ENCODE measurements around the gene POU3F1.

The POU3F1 gene

DNA sequence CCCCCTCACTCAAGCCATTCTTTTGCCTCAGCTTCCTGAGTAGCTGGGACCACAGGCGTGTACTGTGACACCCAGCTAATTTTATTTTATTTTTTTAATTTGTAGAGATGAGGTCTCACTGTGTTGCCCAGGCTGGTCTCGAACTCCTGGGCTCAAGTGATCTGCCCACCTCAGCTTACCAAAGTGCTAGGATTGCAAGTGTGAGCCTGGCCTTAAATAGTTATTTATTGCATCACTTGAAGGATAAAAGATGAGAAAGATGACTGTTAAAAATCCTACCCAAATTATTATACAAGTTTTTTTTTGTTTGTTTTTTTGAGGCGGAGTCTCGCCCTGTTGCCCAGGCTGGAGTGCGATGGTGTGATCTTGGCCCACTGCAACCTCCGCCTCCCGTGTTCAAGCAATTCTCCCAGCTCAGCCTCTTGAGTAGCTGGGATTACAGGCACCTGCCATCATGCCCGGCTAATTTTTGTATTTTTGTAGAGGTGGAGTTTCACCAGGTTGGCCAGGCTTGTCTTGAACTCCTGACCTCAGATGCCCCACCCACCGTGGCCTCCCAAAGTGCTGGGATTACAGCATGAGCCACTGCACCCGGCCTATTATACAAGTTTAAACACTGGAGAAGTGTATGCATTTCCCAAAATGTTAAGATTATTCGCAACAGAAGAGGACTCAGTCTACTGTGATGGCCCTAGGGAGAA lies 31.7 kb downstream of the POU3F1 start:
- no peak overlapping the region for H3K27ac ChIP-seq (ENCODE audit: low read length)
- no peak overlapping the region for H3K9ac ChIP-seq (ENCODE audit: low read length)
- peaks cover 14% of the 10 kb centered on the region for H3K4me1 ChIP-seq (ENCODE audit: low read length)
- no peak overlapping the region; the same call in 1 of the 2 replicates for H3K4me2 ChIP-seq (ENCODE audit: low read depth, low read length)
- H3F3A ChIP-seq (ENCODE audit: insufficient read depth, low read length), result peaks cover 7% of the 10 kb centered on the region; the same call in 1 of the 2 replicates
- peaks cover 3% of the 10 kb centered on the region; the same call in 1 of the 2 replicates for H3K36me3 ChIP-seq (replicated peaks; ENCODE audit: insufficient read depth, low read length)
- H3K9me3 ChIP-seq (replicated peaks; ENCODE audit: insufficient read depth, low read length), result no peaks in the 10 kb centered on the region
- peaks cover 60% of the 10 kb centered on the region for H3K79me2 ChIP-seq (ENCODE audit: low read length)
- TF ChIP-seq, protein P1, sequence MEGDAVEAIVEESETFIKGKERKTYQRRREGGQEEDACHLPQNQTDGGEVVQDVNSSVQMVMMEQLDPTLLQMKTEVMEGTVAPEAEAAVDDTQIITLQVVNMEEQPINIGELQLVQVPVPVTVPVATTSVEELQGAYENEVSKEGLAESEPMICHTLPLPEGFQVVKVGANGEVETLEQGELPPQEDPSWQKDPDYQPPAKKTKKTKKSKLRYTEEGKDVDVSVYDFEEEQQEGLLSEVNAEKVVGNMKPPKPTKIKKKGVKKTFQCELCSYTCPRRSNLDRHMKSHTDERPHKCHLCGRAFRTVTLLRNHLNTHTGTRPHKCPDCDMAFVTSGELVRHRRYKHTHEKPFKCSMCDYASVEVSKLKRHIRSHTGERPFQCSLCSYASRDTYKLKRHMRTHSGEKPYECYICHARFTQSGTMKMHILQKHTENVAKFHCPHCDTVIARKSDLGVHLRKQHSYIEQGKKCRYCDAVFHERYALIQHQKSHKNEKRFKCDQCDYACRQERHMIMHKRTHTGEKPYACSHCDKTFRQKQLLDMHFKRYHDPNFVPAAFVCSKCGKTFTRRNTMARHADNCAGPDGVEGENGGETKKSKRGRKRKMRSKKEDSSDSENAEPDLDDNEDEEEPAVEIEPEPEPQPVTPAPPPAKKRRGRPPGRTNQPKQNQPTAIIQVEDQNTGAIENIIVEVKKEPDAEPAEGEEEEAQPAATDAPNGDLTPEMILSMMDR (IDR thresholded peaks at IDR 0.05; ENCODE audit: low read length), result no peak
- TF ChIP-seq EZH2phosphoT487 (IDR thresholded peaks at IDR 0.05; ENCODE audit: low read length) (no peak), EZH2 (optimal IDR thresholded peaks at IDR 0.05; ENCODE audit: low read depth, low read length) (no peak)
- H3K9me2 ChIP-seq (replicated peaks; ENCODE audit: insufficient read depth, low read length), result no peaks in the 10 kb centered on the region
- no peak overlapping the region for H3K4me3 ChIP-seq (ENCODE audit: low read length)
- no peak overlapping the region for H2AFZ ChIP-seq (ENCODE audit: low read length)
- DNase-seq, result no peak
- H4K20me1 ChIP-seq (ENCODE audit: insufficient read depth, low read length), result no peaks in the 10 kb centered on the region
- no peaks in the 10 kb centered on the region for H3K27me3 ChIP-seq (replicated peaks; ENCODE audit: insufficient read depth, low read length)

DNA sequence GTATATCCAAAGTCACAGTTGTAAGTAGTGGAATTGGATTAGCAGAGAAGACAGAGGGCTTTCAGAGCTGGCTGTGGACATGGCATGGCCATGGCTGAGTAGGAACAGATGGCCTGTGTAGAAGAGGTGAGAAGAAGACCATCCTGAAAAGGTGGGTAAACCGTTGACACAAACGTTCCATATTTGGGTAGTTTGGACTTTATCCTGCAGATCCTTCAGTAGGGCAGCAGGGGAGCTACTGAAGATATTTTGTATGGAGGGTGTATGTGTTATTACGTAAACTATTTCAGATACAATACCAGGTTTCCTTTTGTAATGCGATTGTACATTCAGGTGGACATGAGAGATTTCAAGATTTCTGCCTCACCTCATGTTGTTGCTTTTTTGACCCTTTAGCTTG lies 32.4 kb downstream of the POU3F1 start:
- H3K9me3 ChIP-seq (replicated peaks; ENCODE audit: insufficient read depth, low read length), result no peaks in the 10 kb centered on the region
- H3K36me3 ChIP-seq (replicated peaks; ENCODE audit: insufficient read depth, low read length), result no peaks in the 10 kb centered on the region; the same call in 1 of the 2 replicates
- H3K4me2 ChIP-seq (ENCODE audit: low read depth, low read length), result peak overlapping the region; percentile 98
- no peak overlapping the region for H3K4me3 ChIP-seq (ENCODE audit: low read length)
- no peaks in the 10 kb centered on the region for H4K20me1 ChIP-seq (ENCODE audit: insufficient read depth, low read length)
- DNase-seq, result no peak
- H2AFZ ChIP-seq (ENCODE audit: low read length), result no peak overlapping the region
- H3F3A ChIP-seq (ENCODE audit: insufficient read depth, low read length), result peaks cover 7% of the 10 kb centered on the region; the same call in 1 of the 2 replicates
- H3K27ac ChIP-seq (ENCODE audit: low read length), result no peak overlapping the region
- H3K9me2 ChIP-seq (replicated peaks; ENCODE audit: insufficient read depth, low read length), result no peaks in the 10 kb centered on the region
- peaks cover 55% of the 10 kb centered on the region for H3K79me2 ChIP-seq (ENCODE audit: low read length)
- H3K9ac ChIP-seq (ENCODE audit: low read length), result no peak overlapping the region
- TF ChIP-seq EZH2 (optimal IDR thresholded peaks at IDR 0.05; ENCODE audit: low read depth, low read length) (no peak), EZH2phosphoT487 (IDR thresholded peaks at IDR 0.05; ENCODE audit: low read length) (no peak)
- TF ChIP-seq, protein P1 (IDR thresholded peaks at IDR 0.05; ENCODE audit: low read length), result no peak
- H3K27me3 ChIP-seq (replicated peaks; ENCODE audit: insufficient read depth, low read length), result no peaks in the 10 kb centered on the region
- peaks cover 14% of the 10 kb centered on the region for H3K4me1 ChIP-seq (ENCODE audit: low read length)

DNA sequence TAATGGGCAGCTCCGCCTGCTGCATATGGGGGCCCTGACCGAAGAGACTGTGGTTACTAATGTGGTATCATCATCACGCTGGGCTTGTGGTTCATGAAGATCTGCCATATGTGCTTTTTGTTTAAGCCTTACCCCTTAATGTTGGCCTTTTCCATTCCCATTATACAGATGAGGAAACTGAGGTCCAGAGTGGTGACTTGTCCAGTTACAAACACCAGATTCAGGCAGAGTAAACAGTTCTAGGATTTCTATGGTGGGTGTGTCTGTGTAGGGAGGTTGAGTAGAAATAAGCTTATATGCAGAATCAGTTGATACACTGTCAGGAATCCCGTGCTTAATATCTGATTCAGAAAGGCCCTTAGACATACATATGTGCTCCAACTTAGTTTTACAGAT lies 33.4 kb downstream of the POU3F1 start:
- H4K20me1 ChIP-seq (ENCODE audit: insufficient read depth, low read length), result no peaks in the 10 kb centered on the region
- no peaks in the 10 kb centered on the region; the same call in 1 of the 2 replicates for H3K36me3 ChIP-seq (replicated peaks; ENCODE audit: insufficient read depth, low read length)
- peaks cover 14% of the 10 kb centered on the region for H3K4me1 ChIP-seq (ENCODE audit: low read length)
- peaks cover 4% of the 10 kb centered on the region; the same call in 1 of the 2 replicates for H3F3A ChIP-seq (ENCODE audit: insufficient read depth, low read length)
- TF ChIP-seq, protein P1 (IDR thresholded peaks at IDR 0.05; ENCODE audit: low read length), result no peak
- TF ChIP-seq EZH2 (optimal IDR thresholded peaks at IDR 0.05; ENCODE audit: low read depth, low read length) (no peak), EZH2phosphoT487 (IDR thresholded peaks at IDR 0.05; ENCODE audit: low read length) (no peak)
- DNase-seq, result no peak
- H3K27me3 ChIP-seq (replicated peaks; ENCODE audit: insufficient read depth, low read length), result no peaks in the 10 kb centered on the region
- H3K9me2 ChIP-seq (replicated peaks; ENCODE audit: insufficient read depth, low read length), result no peaks in the 10 kb centered on the region
- no peaks in the 10 kb centered on the region for H3K9me3 ChIP-seq (replicated peaks; ENCODE audit: insufficient read depth, low read length)
- peak overlapping the region; percentile 94 for H3K9ac ChIP-seq (ENCODE audit: low read length)
- peak overlapping the region; percentile 75; the same call in 1 of the 2 replicates for H3K27ac ChIP-seq (ENCODE audit: low read length)
- H2AFZ ChIP-seq (ENCODE audit: low read length), result peak overlapping the region; percentile 90; the same call in 1 of the 2 replicates
- H3K79me2 ChIP-seq (ENCODE audit: low read length), result peaks cover 55% of the 10 kb centered on the region
- H3K4me2 ChIP-seq (ENCODE audit: low read depth, low read length), result peak overlapping the region; percentile 98
- H3K4me3 ChIP-seq (ENCODE audit: low read length), result peak overlapping the region; percentile 92
